ENCODE data around the gene MSX2. TPM values are rescaled to one million over a fixed set of nuclear protein-coding genes. Genes with fewer than 3 reads are reported as not detected.

MSX2 gene
- polyA plus RNA-seq, 3 donors, result 0.14 TPM; not detected in 2

- H3K27me3 Mint-ChIP-seq (ENCODE audit: low read depth in 3 of 3), result peaks cover 0 to 3% (median 1%) of the 10 kb centered on the region in 3 donors
- intact Hi-C loops (cut with micrococcal nuclease), result no loop called here
These were observed 49.0 kb downstream of the MSX2 start for GRCh38 chr5:174773371-174773770.

DNA sequence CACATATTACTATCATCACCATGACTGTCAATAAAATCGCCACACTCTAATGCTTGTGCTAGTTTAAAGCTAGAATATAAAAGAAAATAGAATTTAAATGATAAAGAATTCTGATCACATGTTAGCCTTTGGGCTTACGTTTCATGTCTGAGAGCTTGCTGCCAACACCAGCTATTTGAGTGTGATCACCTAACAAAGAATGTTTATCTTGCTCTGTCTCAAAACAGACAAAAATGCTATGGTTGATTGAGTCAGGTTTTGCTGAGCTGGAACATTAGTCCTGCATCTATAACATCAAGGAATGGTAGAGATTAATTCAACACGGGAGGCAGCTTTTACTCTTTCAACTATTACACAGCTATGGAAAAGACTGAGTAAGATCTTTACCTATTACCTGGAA, 50.7 kb downstream of the MSX2 start:
- WGBS (ENCODE audit: insufficient coverage), result no CpG with 5 or more reads among the region's 3 CpGs
- TF ChIP-seq CTCF (IDR thresholded peaks at IDR 0.05), result no peak
- H3K9me3 ChIP-seq (replicated peaks in 1 of 2; ENCODE audit: control insufficient read depth in 1 of 2, insufficient read depth in 1 of 2, low read length in 2 of 2), result peaks cover 0 to 3% of the 10 kb centered on the region in 2 donors

More at GRCh38 chr5:174773371-174773770, 49.0 kb downstream of the MSX2 start:
- Mint-ChIP-seq H3K4me1 (no peaks in the 10 kb centered on the region), H3K27ac (no peak overlapping the region), H3K9me3 (peaks cover 0 to 8% (median 4%) of the 10 kb centered on the region in 7 donors), H3K36me3 (no peaks in the 10 kb centered on the region), H3K4me3 (no peak overlapping the region)
- 98% methylated on average over 3 of the region's 3 CpGs for WGBS (ENCODE audit: insufficient coverage)
- H4K20me1 ChIP-seq (ENCODE audit: insufficient read depth, low read length), result no peaks in the 10 kb centered on the region
- no peaks in the 10 kb centered on the region for H3K36me3 ChIP-seq (replicated peaks in 1 of 2; ENCODE audit: control insufficient read depth in 1 of 2, insufficient read depth in 2 of 2, low read length in 2 of 2)
- TF ChIP-seq CTCF (IDR thresholded peaks at IDR 0.05), result no peak
- no peak overlapping the region for H2AFZ ChIP-seq (ENCODE audit: insufficient read depth, low read depth, low read length, poor library complexity, severe bottlenecking)
- H3K4me3 ChIP-seq (replicated peaks in 1 of 3; ENCODE audit: low read depth in 2 of 3, low read length in 3 of 3), result no peak overlapping the region
- no peak for DNase-seq
- no peaks in the 10 kb centered on the region for H3K27me3 ChIP-seq (ENCODE audit: control insufficient read depth in 2 of 2, insufficient read depth in 2 of 2, low read length in 2 of 2)
- H3K27ac ChIP-seq (ENCODE audit: low read depth in 1 of 2, low read length in 2 of 2), result no peak overlapping the region
- H3K9ac ChIP-seq (ENCODE audit: insufficient read depth, low read length, poor library complexity, severe bottlenecking), result no peak overlapping the region
- H3K4me1 ChIP-seq (ENCODE audit: control insufficient read depth in 1 of 2, insufficient read depth in 2 of 2, low read length in 2 of 2), result no peaks in the 10 kb centered on the region
- peaks cover 0 to 3% of the 10 kb centered on the region in 2 donors for H3K9me3 ChIP-seq (replicated peaks in 1 of 2; ENCODE audit: control insufficient read depth in 1 of 2, insufficient read depth in 1 of 2, low read length in 2 of 2)
- H3K79me2 ChIP-seq (ENCODE audit: insufficient read depth, low read length), result no peaks in the 10 kb centered on the region
- no peak overlapping the region for H3K4me2 ChIP-seq (replicated peaks; ENCODE audit: extremely low read depth, low read length, poor library complexity, severe bottlenecking)

More for the DNA sequence above, 50.7 kb downstream of the MSX2 start:
- no peak overlapping the region for H3K4me3 ChIP-seq (replicated peaks in 1 of 3; ENCODE audit: low read depth in 2 of 3, low read length in 3 of 3)
- H3K36me3 Mint-ChIP-seq, result no peaks in the 10 kb centered on the region
- no peaks in the 10 kb centered on the region for H3K4me1 Mint-ChIP-seq
- H3K9ac ChIP-seq (ENCODE audit: insufficient read depth, low read length, poor library complexity, severe bottlenecking), result no peak overlapping the region
- no peaks in the 10 kb centered on the region for H3K27me3 ChIP-seq (ENCODE audit: control insufficient read depth in 2 of 2, insufficient read depth in 2 of 2, low read length in 2 of 2)
- DNase-seq, result no peak
- H4K20me1 ChIP-seq (ENCODE audit: insufficient read depth, low read length), result no peaks in the 10 kb centered on the region
- H3K79me2 ChIP-seq (ENCODE audit: insufficient read depth, low read length), result no peaks in the 10 kb centered on the region
- no peak overlapping the region for H2AFZ ChIP-seq (ENCODE audit: insufficient read depth, low read depth, low read length, poor library complexity, severe bottlenecking)
- intact Hi-C loops (cut with micrococcal nuclease), result no loop called here
- H3K4me2 ChIP-seq (replicated peaks; ENCODE audit: extremely low read depth, low read length, poor library complexity, severe bottlenecking), result no peak overlapping the region
- no peaks in the 10 kb centered on the region for H3K4me1 ChIP-seq (ENCODE audit: control insufficient read depth in 1 of 2, insufficient read depth in 2 of 2, low read length in 2 of 2)
- H3K27ac ChIP-seq (ENCODE audit: low read depth in 1 of 2, low read length in 2 of 2), result no peak overlapping the region
- peaks cover 0 to 5% (median 4%) of the 10 kb centered on the region in 7 donors for H3K9me3 Mint-ChIP-seq
- H3K36me3 ChIP-seq (replicated peaks in 1 of 2; ENCODE audit: control insufficient read depth in 1 of 2, insufficient read depth in 2 of 2, low read length in 2 of 2), result no peaks in the 10 kb centered on the region
- no peak overlapping the region for H3K27ac Mint-ChIP-seq
- no peak overlapping the region for H3K4me3 Mint-ChIP-seq
- H3K27me3 Mint-ChIP-seq (ENCODE audit: low read depth in 3 of 3), result peaks cover 0 to 1% (median 1%) of the 10 kb centered on the region in 3 donors
